Measurements from ENCODE around the gene GP1BB.

GP1BB gene

GRCh38 chr22:19727310-19728150 is 4.2 kb downstream of the GP1BB start:
- DNase-seq (ENCODE audit: low spot score), result no peak

- no peak for DNase-seq (ENCODE audit: low spot score)
Measured at GRCh38 chr22:19728271-19728670, 4.9 kb downstream of the GP1BB start.

DNA sequence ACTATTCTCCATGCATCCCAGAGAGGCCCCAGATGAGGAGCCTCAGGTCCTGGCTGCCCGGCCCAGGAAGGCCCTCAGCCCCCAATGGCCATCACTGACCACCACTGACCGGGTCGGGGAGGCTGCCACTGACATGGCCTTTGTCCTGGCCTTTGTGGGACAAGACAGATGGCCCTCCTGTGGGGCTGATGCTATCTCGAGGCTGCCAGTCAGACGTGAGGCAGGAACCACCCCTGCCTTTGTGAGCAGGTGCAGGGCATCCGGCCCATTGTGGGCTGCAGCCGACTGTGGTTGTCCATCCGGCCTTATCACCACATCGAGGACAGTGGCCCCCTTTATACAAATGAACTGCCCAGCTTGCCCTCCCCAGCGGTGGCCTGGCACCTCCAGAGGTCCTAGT is 5.5 kb downstream of the GP1BB start:
- DNase-seq (ENCODE audit: low spot score), result no peak

DNA sequence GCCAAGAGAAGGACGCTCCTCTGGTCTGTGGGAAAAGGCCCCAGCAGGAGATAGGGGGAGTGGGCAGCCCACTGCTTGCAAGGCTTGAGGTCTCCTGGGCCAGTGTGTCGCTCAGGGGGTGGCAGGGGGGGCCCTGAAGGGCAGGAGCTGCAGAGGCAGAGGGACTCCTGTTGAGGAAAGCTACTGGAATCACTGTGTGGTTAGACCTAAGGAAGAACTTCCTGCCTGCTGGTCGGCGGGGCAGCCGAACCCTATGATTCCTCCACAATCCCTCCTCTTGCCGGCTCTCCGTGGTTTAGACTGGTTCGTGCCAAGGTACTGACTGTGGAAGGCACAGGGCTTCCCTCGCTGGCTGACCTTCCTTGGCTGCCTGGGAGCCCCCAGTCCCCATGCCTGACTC is 6.2 kb downstream of the GP1BB start:
- DNase-seq (ENCODE audit: low spot score), result no peak

GRCh38 chr22:19730198-19730597 is 6.9 kb downstream of the GP1BB start:
- DNase-seq (ENCODE audit: low spot score), result no peak

DNA sequence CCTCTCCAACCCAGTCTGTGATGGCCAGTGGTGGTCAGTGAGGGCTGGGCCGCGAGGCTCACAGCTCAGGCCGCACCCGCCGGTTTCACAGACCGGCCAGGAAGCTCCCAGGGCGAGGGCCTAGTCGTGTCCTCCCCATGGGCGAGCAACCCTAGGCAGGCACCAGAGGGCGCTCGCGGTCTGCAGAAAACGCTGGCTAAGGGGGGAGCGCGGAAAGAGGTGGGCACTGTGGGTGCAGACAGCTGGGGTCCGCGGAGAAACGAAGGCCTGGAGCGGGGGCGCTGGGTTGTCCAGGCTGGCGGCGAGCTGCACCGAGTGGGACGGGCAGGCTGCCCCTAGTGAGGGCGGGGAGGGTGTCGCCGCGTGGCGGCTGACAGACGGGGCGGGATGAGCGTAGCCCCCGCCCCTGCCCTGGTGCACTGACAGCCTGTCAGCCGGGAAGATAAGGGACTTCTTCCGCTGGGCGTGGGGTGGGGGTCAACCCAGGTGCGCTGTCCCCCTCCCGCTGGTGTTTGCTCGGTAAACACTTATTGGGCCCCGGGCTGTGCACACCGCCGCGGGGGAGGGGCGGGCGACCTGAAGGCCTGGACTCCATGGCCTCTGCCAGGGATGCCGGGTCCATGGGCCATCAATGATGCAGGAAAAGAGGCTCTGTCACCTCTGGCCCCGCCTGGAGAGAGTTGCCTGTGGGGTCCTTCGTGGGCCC is 7.5 kb downstream of the GP1BB start:
- peak; percentile 61 for DNase-seq (ENCODE audit: low spot score)

- no peak for DNase-seq (ENCODE audit: low spot score)
Measured at GRCh38 chr22:19731361-19732135, 8.2 kb downstream of the GP1BB start.

GRCh38 chr22:19732403-19733113 is 9.2 kb downstream of the GP1BB start:
- DNase-seq (ENCODE audit: low spot score), result no peak

DNA sequence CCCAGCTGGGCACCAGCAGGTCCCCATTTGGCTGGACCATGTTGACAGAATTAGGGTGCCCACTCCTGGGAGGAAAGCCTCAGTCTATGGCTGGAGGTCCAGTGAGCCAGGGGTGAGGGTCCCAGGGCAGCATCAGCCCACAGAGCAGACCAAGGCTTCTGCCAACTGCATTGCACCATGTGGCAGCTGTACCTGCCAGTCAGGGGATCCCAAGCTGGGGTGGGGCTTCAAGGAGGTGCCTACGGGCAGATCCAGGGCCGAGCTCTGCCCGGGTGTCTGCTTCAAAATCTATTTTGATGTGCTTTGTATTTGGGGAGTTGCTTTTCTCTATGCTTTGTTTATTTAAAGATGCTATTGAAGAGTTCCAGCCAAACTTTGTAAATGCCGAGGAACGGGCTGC is 10.4 kb downstream of the GP1BB start:
- DNase-seq (ENCODE audit: low spot score), result no peak

- no peak for DNase-seq (ENCODE audit: low spot score)
Measured at GRCh38 chr22:19734163-19734562, 10.8 kb downstream of the GP1BB start.

- DNase-seq (ENCODE audit: low spot score), result no peak
Measured at GRCh38 chr22:19734837-19735382, 11.6 kb downstream of the GP1BB start.

- no peak for DNase-seq (ENCODE audit: low spot score)
Measured at GRCh38 chr22:19735665-19736510, 12.5 kb downstream of the GP1BB start.

DNA sequence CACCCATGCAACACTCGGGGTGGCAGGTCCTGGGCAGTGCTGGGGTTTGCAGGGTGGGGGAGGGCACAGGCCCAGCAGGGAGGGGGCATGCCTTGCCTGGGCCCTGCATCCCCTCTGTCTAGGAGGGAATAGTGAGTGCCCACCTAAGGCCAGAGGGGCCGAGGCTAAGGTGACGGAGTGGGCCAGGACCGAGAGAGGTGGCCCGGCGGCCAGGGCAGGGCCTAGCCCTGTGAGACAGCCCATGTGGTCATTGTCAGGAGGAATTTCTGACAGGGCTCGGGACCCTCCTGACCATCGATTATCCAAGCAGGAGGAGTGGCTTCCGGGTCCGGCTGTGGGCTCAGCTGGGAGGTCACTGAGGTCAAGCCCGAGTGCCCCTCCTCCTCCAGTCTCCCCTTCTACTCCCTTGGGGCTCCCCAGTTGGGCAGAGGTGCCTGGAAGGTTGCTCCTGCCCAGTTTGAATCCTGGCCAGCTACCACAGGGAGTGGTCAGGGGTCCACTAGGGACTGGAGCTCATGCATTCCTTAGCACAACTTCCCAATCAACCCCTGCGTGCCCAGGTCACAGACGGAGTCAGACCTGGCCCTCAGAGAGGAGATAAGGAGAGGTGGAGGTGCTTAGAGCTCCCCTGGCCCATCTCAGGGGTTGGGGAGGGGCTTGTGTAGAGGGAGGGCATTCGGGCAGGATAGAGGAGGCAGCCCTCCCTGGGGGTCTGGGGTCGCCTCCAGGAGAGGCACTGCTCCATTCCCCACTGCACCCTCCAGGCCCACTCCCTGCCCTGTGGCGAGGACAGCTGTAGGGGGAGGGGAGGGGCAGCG is 14.7 kb downstream of the GP1BB start:
- no peak for DNase-seq (ENCODE audit: low spot score)

GRCh38 chr22:19738664-19739447 is 15.5 kb downstream of the GP1BB start:
- no peak for DNase-seq (ENCODE audit: low spot score)

- no peak for DNase-seq (ENCODE audit: low spot score)
Measured at GRCh38 chr22:19739448-19739895, 16.1 kb downstream of the GP1BB start.

DNA sequence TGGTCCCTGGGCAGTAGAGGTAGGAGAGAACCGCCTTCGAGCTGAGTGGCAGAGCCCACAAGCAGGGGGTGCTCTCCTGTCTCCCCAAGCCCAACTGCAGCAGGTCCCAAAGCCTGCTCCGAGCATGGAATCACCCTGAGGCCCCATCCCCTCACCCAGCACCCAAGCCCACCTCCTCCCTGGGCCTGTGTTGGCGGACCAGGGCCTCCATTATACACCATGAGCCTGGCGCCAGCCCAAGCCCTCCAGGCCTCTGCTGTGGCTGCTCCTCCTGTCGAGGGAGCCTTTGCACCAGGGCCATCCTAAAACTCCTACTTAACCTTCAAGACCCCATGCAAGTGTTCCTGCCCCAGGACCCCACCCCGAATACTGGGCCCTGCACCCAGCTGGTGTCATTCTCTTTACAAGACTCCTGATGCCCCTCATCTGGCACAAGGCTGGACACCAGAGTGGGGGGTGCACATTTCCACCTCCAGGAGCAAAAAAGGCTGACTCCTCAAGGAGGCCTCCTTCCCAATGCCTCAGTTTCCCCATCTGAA is 16.6 kb downstream of the GP1BB start:
- no peak for DNase-seq (ENCODE audit: low spot score)

GRCh38 chr22:19740586-19740985 is 17.2 kb downstream of the GP1BB start:
- DNase-seq (ENCODE audit: low spot score), result no peak

DNA sequence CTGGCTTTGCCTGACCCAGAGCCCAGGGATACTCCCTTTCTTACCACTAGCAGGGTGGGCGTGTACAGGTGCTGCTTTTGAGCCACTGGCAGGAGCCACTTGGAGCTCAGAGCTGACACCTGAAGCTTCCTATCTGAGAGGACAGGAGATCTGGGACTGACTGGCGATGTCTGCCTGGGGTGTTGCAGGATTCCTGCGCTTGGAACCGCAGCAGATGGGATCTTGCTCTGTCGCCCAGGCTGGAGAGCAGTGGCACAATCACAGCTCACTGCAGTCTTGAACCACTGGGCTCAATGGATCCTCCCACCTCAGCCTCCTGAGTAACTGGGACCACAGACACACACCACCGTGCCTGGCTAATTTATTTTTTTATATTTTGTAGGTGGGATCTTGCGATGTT is 17.7 kb downstream of the GP1BB start:
- DNase-seq (ENCODE audit: low spot score), result no peak

All from pons (tissue), 1 donor.